HG03354 (cell line): ENCODE data around the gene DPCD.

ENCODE experiments used
- ATAC-seq: cut with Tn5 transposase; IDR thresholded peaks from one replicate; pipeline ENCODE4 v1.9.1; 2021; ENCODE audit warnings: mild to moderate bottlenecking; ENCODE audit not compliant: unreplicated experiment, poor library complexity, severe bottlenecking

DPCD gene

DNA sequence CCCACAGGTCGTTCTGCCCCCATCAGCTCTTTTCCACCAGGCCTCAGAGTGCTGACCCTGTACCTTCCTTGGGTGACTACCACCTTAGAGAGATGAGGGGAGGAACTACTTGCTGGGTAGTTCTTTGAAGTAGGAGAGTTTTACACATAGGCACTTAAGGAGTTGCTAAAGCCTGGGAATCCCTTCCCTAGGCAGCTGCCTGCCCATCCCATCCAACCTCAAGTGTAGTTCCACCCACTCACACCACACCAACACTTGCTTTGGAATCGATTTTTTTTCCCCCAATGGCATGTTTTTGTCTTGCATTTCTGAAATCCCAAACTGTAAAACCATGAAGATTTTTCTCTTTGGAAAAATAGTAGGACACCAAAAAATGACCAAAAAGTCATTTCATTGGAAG lies 59.1 kb downstream of the DPCD start:
- ATAC-seq = no peak

DNA sequence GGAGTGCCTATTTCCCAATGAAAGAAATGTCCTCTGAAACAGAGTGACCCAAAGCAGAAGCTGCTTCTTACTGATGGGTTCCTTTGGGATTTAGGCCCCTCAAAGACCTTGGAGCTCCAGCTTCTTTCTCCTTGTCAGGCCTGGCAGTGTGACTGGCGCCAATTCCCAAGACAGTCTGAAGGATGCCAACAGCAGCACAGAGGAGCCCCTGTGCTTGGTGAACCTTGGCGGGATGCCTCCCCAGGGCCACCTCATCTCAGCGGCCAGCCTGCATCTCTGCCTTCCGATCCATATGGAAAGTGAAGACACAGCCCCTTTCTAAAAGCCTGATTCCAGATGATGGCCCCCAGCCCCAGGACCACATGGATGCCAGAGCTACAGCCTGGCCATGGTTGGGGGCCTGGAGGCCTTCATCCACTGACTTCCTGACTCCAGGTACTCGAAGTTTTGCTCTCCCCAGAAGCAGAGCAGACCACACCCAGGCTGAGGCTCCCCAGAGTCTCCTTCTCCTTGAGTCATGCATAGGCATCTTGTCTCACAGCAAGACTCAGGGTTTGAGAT lies 61.5 kb downstream of the DPCD start:
- no peak for ATAC-seq

DNA sequence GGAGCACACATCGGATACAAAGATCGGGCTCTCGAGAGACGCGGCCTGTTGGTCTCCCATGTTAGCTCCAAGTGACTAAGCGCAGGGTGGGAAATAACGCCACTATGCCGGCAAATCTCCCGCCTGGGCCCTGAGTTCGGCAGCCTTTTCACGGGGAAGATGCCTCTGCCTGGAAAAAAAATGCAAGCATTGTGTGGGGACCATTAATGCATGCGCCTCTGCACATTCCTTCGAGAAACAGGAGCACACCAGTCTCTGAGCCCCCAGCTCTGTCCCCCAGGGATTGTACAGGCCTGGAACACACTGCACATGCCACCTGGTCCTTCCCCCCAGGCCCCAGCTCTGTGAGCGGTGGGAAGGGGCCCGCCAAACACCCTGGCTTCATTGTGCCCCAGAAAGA lies 62.7 kb downstream of the DPCD start:
- no peak for ATAC-seq

DNA sequence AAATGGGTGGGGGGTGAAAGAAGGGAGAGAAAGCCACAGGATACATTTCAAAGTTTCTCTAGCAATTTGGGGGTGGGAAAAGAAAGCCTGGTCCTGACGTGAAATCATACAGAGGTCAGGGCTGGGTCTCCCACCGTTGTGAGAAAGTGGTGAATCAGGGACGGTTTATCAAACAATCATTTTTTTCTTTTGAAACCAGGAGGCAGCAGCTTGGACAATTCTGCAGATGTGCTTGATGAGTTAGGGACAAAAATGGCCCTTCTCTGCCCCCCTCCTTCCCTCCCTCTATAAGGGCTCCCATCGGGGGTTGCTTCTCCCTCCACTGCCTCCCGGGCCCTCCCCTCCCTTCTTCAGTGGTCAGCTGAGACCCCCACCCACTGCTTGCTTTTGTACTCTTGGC lies 63.2 kb downstream of the DPCD start:
- ATAC-seq = no peak

DNA sequence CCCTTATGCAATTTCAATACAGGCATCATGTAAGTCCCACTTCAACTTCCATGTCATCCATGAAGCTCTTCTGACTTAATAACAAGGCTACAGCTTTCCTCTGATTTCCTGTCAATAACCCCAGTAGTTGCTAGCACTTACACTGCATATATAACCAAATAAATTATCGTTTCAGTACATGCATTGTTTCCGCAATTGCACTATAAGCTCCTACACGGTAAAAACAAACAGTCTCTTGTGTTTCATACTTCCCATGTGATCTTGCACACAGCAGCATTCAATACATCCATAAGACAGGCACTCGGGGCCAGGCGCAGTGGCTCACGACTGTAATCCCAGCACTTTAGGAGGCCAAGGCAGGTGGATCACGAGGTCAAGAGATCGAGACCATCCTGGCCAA lies 65.4 kb downstream of the DPCD start:
- no peak for ATAC-seq

DNA sequence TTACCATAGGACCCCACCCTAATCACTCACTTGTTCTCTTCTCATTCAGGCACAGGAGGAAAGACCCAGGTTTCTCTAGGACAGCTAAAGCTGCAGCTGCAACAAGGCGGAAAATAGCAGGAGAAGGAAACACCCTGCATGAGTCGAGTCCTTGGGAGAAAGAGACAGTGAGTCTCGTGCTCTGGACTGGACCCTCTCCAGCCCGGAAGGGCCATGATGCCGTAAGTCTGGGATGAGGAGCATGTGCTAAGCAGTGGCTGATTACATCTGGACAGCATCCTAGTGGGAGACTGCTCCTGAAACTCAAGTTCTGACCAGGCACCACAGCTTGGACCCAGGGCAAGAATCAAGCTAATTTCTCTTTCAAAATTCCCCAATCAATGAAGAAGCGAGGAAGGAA lies 67.4 kb downstream of the DPCD start:
- no peak for ATAC-seq

DNA sequence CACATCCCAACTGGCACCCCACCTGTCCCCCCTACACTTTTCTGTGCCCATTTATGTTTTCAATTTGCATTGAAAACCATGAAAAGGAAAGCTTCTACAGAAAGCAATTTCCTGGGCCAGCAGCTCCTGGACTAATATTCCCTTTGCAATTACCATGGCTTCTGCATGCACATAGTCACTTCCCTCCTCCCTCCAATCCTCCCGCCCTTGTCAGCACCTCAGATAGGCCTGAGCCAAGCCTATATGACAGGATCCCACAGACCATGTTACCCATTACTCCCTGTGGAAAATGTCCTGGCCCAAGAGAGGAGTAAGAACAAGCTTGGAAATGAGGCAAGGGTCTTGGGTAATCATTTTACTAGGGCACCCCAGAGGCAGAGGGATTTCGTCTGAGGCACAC lies 68.8 kb downstream of the DPCD start:
- no peak for ATAC-seq

DNA sequence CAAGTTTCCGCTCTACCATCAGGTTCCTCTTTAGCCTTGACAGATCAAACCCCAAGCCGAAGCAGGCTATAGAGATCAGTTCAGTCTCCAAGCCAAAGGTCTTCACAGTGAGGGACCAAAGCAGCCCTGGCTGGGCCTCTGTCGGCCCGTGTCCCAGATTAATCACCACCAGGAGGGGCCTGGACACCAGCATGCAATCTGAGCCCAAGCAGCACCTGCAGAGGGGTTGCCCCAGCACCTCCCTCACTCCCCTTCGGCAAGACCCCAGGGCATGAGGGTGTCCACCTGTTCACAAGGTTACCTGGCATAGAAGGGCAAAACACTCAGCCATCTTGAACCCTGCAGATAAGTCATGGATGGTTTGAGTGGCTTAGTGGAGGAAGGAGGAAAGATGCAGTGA lies 70.9 kb downstream of the DPCD start:
- no peak for ATAC-seq
